ENCODE measurements around the gene RMC1.

DNA sequence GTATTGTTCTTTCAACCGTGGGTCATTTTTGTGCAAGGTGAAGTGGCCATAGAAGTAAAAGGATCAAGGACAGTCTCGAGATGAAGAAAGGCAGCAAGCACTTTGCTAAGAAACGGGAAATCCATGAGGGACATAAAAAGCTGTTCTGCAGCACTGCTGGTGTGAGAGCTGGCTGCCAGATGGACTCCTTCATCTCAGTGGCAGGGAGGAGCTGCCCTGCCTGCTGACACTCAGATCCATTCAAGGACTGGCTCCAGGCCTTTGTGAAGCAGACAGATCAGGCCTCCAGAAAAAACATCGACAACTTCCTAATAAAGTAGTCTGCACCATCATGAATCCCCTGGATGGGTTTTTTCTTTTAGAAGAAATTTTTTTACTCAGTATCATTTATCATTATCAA lies 29.5 kb downstream of the RMC1 start:
- no peak for TF ChIP-seq FOXM1 (IDR thresholded peaks at IDR 0.05; ENCODE audit: borderline replicate concordance, low read depth)
- TF ChIP-seq REST (IDR thresholded peaks at IDR 0.05; ENCODE audit: low read depth): no peak
- no peak for TF ChIP-seq NFIC (IDR thresholded peaks at IDR 0.05)
- TF ChIP-seq TAF1 (IDR thresholded peaks at IDR 0.05; ENCODE audit: low read depth): no peak
- no peak for TF ChIP-seq EGR1 (IDR thresholded peaks at IDR 0.05)
- TF ChIP-seq, protein P1, sequence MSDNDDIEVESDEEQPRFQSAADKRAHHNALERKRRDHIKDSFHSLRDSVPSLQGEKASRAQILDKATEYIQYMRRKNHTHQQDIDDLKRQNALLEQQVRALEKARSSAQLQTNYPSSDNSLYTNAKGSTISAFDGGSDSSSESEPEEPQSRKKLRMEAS (IDR thresholded peaks at IDR 0.05): no peak
- no peak for TF ChIP-seq TEAD4 (IDR thresholded peaks at IDR 0.05)
- TF ChIP-seq YY1 (IDR thresholded peaks at IDR 0.05; ENCODE audit: low read depth): no peak
- TF ChIP-seq, protein P2, sequence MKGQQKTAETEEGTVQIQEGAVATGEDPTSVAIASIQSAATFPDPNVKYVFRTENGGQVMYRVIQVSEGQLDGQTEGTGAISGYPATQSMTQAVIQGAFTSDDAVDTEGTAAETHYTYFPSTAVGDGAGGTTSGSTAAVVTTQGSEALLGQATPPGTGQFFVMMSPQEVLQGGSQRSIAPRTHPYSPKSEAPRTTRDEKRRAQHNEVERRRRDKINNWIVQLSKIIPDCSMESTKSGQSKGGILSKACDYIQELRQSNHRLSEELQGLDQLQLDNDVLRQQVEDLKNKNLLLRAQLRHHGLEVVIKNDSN (IDR thresholded peaks at IDR 0.05): no peak
- no peak for TF ChIP-seq ZBTB7A (IDR thresholded peaks at IDR 0.05; ENCODE audit: low read depth)
- TF ChIP-seq TCF12 (IDR thresholded peaks at IDR 0.05; ENCODE audit: low read depth): no peak
- TF ChIP-seq RAD21 (IDR thresholded peaks at IDR 0.05; ENCODE audit: low read depth): no peak
- TF ChIP-seq EP300 (IDR thresholded peaks at IDR 0.05; ENCODE audit: borderline replicate concordance): no peak
